Left lobe of liver (tissue), 2 donors: ENCODE measurements around the gene ABHD5. TPM values are rescaled to one million over a fixed set of nuclear protein-coding genes. Genes with fewer than 3 reads are reported as not detected.

ENCODE experiments used
- ATAC-seq: fragments of 200-7000 bp; cut with Tn5 transposase; one replicate; pipeline ENCODE4 v1.9.1; 2020; ENCODE audit warnings: mild to moderate bottlenecking, moderate library complexity
- DNase-seq: peaks from one replicate; pipeline ENCODE4 v3.0.0-alpha.2; 2020; ENCODE audit warnings: low spot score
- total RNA-seq: library from RNA; stranded (reverse); gene quantifications from one replicate; pipeline ENCODE4 v1.2.1, GENCODE V29; 2021
- donor health status: DM: no; HTN: no; CAD: no; lungs with moderate emphysema.
- donor health status: DM: no; HTN: yes; CAD: no.

ABHD5 gene
- total RNA-seq, 1 donor from 2014 or later, result 12.8 TPM

DNA sequence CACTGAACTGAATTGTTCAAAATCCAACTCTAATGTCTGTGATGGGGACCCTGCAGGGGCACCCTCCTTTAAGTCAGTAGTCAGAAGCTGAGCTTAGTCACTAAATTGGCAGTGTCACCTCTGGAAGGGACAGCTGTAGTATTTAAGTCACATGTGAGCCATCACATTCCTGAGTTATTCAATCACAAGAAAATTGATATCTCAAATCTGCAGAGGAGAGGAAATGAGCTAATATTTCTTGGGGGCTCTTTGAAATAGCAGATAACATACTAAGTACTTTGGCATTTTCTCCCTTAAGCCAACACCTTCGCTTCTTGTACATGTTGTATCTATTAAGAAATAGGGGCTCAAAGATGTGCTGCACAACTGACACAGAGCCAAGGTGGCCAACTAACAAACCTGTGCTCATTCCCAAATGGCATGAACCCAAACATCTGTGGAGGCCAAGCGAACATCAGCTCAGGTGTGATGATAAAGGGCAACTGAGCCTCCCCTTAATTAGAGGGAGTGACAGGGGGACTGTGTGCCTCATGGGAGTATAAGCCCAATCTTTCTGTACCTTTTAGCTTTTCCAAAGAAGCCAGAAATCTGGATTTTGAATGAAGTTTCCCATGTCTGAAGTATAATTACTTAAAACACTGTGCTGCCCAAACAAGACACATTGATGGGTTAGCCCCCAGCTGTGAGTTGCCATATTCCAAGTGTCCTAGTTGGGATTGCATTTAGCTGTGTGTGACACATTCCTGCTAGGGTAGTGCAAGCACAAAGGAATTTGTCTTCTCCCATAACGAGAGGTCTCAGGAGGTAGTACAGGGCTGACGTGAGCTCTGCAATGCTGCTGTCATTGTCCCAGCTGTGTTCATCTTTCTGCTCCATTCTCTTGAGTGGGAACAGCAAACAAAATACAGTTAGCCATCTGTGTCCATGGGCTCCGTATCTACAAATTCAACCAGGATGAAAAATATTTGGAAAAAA, 63.3 kb downstream of the ABHD5 start:
- ATAC-seq (no peak), DNase-seq (no peak)

DNA sequence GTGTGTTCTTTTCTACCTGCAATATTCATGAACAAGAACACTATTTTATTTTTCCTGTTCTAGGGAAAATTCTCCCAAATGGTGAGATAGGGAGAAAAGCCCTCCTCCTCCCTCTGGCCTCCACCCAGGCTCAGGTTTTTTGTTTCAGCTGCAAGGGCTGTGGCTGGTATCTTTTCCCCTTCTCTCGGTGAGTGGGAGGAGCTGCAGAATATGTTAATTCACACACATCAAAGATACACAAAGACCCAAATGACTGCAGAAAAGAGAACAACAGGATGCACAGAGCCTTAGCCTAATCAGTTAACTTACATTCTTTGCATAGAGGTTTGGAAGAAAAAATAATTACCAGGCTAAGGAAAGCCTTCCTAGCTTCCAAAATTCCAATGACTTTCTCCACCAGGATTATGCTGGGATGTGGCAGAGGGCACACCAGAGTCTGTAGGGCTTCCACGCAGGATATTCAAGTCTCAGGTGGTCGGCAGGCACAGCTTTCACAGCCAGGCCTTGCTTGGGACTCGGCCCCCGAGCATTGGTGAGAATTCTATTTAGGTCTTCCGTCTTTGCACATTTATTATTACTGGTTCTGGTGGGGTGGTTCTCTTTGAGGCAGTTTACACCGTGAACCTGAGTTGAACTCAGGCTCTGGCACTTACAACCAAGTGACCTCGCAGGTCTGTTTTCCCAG, 64.9 kb downstream of the ABHD5 start:
- ATAC-seq, result no peak

DNA sequence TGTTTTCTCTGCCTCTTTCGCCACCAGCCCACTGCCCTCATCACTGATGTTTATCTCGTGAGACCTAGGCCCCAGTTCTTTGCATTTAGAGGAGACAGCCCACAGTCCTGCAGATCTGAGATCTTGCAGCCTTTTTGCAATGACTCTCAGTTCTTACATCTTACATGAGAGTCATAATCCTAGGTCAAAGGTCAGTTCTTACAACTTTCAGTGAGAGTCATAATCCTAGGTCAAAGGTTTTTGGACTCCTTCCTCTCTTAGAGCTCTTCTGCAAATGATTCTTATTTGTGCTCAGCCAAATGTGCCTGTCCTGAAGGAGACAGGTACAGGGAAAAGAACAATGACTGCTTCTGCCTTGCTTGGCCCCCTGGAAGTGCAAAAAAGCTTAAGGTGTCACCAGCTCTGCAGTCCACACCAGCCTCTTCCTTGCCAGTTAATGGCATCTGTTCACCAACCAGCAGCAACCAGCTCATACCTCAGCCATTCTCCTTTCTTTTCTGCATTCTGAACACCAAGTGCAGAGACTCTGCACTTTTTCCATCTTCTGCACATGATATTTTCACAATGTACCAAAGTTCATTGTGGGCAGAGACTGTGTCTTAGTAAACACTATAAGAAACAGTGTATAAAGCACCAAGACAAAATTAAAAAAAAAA, 67.1 kb downstream of the ABHD5 start:
- no peak for DNase-seq
- no peak for ATAC-seq

More for the DNA sequence above, 64.9 kb downstream of the ABHD5 start:
- no peak for DNase-seq

DNA sequence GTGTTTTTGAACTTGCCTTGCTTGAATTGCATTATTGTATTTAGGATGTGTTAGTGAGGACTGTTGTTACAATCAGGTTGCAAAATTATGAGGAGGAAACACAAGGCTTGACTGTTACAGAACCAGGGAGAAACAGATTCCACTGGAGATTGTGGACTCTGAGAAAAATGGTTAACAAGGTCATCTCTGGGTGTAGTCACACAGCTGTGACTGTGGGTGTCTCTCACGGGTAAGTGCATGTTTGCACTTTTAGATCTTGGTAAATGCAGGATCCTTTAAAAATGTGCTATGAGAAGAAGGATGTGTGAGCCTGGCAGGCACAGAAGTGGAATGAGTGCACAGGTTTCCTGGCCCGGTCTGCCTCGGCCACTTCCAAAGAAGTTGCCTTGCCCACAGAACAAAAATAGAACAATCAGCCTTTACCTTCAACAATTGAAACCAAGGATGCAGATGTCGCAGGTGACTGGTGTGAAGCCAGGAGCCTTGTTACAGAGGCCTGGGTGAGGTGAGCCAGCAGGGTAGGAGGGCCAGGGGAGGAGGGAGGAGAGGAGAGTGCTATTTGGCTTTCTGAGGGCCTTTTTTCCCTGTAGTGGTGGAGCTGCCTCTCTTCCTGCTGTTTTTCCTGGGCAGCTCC, 68.0 kb downstream of the ABHD5 start:
- ATAC-seq, result no peak

DNA sequence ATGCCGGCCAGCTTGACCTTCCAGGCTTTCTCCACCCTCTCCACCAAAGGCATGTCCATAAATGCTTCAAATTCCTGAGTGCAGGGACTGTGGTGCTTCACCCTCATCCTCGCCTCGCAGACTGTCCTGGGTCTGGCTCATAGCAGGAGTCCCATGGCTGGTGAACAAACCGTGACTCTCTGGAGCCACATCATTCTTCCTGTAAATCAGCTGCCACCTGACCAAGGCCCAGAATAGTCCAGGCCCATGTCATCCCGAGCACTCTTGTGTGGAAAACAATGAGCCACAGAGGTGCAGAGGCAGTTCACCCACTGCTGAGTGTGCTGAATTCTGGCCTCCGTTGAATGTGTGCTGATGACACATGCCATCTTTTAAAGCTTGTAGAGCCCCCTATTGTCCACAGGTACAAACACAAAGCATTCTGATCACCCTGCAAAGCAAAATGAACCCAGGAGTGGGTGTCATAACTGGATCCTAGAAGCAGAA, 68.6 kb downstream of the ABHD5 start:
- peak; percentile 73 for ATAC-seq
- no peak for DNase-seq

More for the DNA sequence above, 68.0 kb downstream of the ABHD5 start:
- no peak for DNase-seq

DNA sequence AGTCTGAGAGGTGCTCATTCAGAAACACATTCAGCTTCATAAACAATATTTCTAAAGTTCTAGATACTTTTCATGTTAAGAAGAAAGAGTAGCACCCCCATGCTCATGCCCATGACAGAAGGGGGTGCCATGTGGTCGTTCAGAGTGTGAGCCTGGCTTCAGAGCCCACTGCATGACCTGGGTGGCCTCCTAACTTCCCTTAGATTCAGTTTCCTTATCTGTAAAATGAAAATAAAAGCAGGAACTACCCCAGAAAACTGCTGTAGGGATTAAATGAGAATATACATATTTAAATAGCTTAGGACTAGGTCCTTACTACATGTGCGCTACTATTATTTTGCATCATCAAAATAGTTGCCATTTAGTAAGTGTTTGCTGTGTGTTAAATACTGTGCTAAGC, 69.2 kb downstream of the ABHD5 start:
- no peak for DNase-seq
- no peak for ATAC-seq

DNA sequence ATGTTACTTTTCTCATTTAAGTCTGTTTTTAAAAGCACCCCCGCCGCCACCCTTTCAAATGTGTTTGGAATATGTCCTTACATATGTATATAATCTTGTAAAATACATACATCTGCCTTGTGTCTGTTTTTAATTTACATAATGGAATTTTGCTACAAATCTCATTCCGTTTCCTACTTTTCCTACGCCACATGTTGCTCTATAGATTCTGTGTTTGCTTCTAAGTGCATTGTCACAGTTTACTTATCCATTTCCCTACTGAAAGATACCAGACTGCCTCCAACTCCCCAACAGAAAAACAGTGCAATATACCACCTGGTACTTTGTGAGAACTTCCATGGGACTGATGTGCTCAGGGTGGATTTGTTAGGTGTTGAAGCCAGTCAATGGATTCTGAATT, 70.2 kb downstream of the ABHD5 start:
- no peak for ATAC-seq

DNA sequence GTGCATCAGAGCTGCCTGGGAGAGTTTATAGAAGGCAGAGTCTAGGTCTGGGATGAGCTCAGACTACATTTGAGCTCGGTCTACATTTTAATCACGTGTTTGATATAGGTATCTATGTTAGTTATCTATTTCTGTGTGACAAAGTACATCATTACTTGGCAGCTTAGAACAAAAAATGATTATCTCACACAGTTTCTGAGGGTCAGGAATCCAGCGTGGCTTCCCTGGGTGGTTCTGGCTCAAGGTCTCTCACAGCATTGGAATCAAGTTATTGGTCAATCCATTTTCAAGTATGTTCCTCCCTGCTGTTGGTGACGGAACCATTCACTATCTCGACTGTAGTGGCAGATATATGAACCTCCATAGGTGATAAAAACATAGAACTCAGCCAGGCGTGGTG, 71.7 kb downstream of the ABHD5 start:
- DNase-seq, result no peak
- no peak for ATAC-seq

More for the DNA sequence above, 70.2 kb downstream of the ABHD5 start:
- DNase-seq, result no peak

DNA sequence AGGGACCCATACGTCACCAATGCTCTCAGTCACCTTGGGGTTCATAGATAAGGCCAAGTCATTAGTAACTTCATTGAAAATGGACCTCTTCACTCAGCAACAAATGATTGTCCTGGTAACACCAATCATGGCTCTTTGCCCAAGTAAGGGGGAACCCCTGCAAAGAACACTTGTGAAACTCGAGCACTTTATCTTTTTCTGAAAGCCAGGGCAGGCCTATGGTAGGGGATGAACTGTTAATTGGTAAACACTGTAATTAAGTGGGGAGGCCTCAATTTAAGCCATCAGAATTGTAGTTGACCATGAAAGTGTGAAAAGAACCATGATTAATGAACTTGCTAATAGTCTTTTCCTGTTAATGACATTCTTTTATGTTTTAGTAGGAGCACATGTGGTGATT, 73.3 kb downstream of the ABHD5 start:
- no peak for ATAC-seq
- no peak for DNase-seq

DNA sequence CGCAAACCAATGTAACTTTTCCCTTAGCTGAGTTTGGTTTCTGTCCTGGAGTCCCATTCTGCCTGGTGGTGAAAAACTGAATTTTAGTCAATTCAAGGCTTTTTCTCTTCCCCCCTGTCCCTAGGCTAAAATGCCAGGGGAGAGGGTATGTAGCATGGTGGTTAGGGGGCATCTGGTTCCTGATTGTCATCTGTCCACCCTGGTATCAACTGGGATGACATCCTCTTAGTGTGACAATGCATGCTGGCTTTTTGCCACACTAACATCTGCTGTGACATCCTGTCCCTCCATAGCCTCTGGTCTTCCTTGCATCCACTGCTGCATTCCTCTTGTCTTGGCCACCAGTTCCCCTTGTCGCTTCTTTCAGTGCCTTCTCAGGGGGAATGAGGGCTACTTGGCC, 73.7 kb downstream of the ABHD5 start:
- no peak for ATAC-seq
- no peak for DNase-seq

DNA sequence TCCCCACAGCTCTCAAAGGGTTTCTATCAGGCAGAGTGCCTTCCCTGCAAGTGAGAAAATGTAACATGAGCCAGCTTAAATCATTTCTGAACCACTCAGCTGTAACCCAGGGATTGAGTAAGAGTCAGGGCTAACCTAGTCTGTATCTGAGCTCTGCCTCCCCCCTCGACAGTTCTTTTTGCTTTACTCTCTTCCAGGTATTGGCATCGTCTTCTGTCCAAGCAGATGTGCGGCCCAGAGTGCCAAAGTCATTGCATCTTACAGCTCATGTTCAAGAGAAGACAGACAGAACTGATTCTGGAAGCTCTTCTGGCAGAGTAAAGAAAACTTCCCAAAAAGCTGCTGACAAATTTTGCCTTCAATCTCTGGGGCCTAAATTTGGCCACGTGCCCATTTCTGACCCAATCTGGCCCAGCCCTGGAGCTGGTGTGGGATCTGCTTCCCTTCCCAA, 74.8 kb downstream of the ABHD5 start:
- ATAC-seq, result no peak
- DNase-seq, result no peak

DNA sequence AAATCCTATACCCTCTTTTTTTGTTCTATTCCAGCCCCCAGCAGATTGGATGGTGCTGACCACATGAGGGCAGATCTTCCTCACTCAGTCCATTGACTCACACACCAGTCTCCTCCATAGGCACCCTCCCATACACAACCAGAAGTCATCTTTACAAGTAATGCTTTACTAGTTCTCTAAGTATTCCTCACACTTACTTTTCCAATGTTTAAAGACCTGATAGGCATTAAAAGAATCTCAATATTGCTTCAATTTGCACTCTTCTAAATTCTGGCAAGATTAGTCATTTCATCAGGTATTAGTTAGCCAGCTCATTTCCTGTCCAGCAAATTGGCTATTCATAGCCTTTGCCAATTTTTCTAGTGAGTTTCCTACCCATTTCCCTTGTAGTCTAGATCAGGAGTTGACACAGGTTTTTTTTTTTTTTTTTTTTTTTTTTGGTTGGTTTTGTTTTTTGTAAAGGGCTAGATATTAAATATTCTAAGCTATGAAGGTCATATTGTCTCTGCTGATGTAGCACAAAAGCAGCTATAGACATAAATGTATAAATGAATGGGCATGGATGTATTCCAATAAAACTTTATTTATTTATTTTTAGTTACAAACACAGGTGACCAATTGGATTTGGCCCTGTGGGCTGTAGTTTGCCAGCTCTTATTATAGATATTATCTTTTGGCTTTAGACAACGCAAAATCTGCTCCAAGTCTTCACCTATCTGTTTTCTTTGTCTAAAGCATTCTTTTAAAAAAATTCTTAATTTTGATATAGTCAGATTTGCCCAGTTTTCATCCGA, 76.1 kb downstream of the ABHD5 start:
- DNase-seq (no peak), ATAC-seq (no peak)

DNA sequence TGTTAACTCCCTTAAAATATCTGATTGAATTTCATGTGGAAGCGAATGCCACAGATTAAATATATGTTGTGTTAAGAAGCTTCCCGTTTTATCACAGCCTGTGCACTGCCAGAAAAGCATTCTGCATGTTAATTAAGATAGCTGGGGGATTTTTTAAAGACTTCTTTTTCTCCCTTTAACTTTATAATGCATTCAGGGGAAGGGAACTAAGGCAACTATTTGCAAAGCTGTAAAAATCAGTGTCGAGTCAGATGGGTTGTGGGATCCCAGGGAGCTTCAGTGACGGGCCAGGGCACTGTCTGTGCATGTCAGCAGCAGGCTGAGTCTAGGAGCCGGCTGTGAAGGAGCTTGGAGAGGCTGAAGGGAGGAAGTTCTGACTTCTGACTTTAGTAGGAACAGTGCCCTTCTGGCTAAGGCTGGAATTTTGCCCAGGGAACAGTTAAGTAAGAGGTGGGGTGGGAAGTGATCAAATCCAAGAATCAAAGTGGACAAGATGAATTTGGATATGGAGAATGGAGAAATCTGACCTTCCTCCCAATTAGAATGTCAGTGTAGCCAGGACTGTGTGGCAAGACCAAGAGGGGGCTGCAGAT, 77.7 kb downstream of the ABHD5 start:
- ATAC-seq, result peak; percentile 6

DNA sequence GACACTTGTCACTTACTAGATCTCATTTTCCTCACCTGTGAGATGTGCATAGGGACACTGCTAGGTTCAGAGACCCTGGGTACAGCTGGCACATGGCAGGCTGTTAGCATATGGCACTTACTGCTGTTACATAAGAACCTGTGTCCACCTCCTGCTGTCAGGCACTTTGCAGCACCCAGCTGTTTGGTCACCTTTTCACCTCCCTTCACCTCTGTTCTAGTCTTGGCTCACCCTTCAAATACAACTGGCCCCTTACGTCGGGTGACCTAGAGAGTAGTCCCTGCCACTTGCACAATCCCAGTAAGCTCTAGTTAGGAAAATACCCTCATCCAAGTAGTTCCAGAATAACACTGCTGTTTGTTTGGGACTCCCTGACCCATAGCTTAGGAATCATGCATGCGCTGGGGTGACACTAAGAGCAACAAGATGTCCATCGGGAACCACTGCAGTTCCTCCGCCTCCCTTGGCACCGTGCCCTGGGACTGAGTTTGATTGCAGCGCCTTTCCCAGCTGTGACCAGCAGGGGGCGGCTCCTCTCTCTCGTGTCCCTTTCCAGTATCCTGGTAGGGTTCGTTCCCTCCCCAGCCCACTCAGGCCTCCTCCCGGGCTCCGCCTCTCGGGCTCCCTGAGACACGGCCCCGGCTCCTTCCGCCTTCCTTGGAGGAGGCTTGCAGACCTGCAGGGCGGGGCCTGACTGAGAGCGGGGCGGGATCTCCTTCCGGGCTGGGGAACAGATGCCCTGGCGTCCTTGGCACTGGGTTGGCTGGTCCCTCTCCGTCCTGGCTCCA, 78.6 kb downstream of the ABHD5 start:
- peak; percentile 91 for ATAC-seq
- peak; percentile 93 for DNase-seq

More for the DNA sequence above, 77.7 kb downstream of the ABHD5 start:
- DNase-seq, result no peak

DNA sequence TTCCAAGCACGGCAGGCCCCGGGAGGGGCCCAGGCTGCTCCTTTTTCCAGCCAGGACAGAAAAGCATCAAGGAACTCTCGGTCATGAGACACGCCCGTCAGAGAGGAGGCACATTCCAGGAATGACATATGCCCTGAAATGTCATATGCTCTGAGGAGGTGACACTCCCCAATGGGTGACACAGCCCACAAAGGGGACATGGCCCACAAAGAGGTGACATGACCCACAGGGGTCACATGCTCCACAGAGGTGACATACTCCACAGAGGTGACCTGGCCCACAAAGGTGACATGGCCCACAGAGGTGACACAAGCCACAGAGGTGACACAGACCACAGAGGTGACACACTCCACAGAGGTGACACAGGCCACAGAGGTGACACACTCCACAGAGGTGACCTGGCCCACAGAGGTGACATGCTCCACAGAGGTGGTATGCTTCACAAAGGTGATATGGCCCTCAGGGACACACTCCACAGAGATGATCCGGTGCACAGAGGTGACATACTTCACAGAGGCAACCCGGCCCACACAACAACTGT, 79.2 kb downstream of the ABHD5 start:
- ATAC-seq, result peak; percentile 4
- no peak for DNase-seq

DNA sequence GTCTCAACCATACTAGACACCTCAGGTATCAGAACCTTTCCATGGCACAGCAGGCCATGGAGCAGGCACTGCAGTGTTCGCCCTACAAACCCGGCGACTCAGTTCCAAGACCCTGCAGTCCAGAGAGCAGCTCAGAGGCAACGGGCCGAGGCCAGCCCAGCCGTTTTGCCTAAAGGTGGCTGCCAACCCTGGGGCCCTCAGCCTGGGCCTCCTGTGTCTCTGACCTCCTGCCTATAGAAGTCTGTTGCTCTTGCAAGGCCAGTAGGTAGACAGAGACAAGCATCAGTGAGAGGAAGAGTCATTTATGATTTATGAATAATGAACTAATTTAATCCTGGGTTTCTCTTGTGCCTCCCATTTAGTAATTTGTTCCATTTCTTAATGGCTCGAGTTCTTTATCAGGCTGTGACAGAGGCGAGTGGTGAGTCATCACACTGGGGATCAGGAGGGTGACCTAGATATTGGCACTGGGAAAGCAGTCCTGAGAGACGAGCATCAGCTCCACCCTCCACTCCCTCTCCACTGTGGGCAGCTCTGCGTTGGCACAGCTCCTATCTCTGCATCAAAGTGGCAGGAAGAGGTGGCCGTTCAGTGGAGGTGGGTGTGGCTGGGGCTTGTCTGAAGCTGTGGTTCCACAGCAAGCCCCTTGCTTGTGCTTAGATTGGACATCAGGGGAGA, 79.8 kb downstream of the ABHD5 start:
- DNase-seq, result peak; percentile 49
- peak; percentile 40 for ATAC-seq

DNA sequence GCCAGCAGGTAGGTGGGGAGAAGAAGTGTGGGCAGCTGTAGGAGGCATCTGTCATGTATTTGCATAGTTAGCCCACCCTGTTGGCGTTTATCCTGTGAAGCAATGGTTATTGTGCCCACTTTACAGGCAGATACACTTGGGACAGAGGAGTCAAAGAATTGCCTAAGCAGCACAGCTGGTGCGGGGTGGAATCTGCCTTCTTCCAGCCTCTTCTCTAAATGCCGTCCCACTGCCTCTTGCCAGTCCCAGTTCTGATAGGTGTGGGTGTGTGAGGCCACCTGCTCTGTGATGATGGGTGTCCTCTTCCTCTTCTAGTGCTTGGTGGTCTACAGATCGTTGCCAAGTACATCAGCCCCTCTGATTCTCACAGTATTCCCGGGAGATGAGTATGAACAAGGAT, 80.9 kb downstream of the ABHD5 start:
- no peak for DNase-seq

More for the DNA sequence above, 80.9 kb downstream of the ABHD5 start:
- no peak for ATAC-seq
